Measurements from ENCODE around the gene OCLN. TPM values are rescaled to one million over a fixed set of nuclear protein-coding genes. Genes with fewer than 3 reads are reported as not detected.
"Not testable (repeated sequence)": the region's sequence is repeated elsewhere in the genome, so short reads cannot be mapped to it uniquely, and the experiment has no call there.

The OCLN gene
- total RNA-seq, 6 donors from 2014 or later, result 66.4 to 277 (median 109) TPM

GRCh38 chr5:69542838-69543618 lies 50.4 kb downstream of the OCLN start:
- not testable (repeated sequence) for H3K4me1 ChIP-seq; DNase-seq; H3K27me3 ChIP-seq; H3K36me3 ChIP-seq; H3K4me3 ChIP-seq; H3K9me3 ChIP-seq; H3K27ac ChIP-seq; ATAC-seq (ENCODE audit: low FRiP score in 2 of 2)
- WGBS, 2 donors, result no CpG with 5 or more reads among the region's 3 CpGs

- H3K36me3 ChIP-seq; H3K27ac ChIP-seq; ATAC-seq (ENCODE audit: low FRiP score in 2 of 2); DNase-seq; H3K4me1 ChIP-seq; H3K27me3 ChIP-seq; H3K9me3 ChIP-seq; H3K4me3 ChIP-seq: not testable (repeated sequence)
- no CpG with 5 or more reads among the region's 7 CpGs for WGBS, 2 donors
Observed at GRCh38 chr5:69544602-69545001, 52.0 kb downstream of the OCLN start.

GRCh38 chr5:69559908-69560330 lies 67.3 kb downstream of the OCLN start, which contains the start of gene GTF2H2C:
Gene GTF2H2C, plus strand, starts transcription at chr5:69560191. Its CDS starts 4,942 bp downstream, at chr5:69565133.
- ATAC-seq (ENCODE audit: low FRiP score in 2 of 2) (peak; percentile 99), DNase-seq (peak; percentile 85 to 88)
- 1 to 4% methylated on average over 13 to 22 of the region's 40 CpGs for WGBS, 2 donors
- H3K27ac ChIP-seq, result peak within 1 kb of the TSS in 3 of 4 donors; percentile 53 to 75 (median 73)
- H3K4me3 ChIP-seq, result peak within 1 kb of the TSS in 3 of 4 donors; percentile 40 to 53 (median 46)
- TF ChIP-seq POLR2AphosphoS5 (IDR thresholded peaks at IDR 0.05), result peak in 1 of 2 donors; percentile 7
- peak in 1 of 4 donors; percentile 18 for TF ChIP-seq POLR2A (IDR thresholded peaks at IDR 0.05)
- TF ChIP-seq CTCF (IDR thresholded peaks at IDR 0.05), result peak in 1 of 6 experiments; percentile 39
- not testable (repeated sequence) for H3K9me3 ChIP-seq, H3K4me1 ChIP-seq, H3K27me3 ChIP-seq, H3K36me3 ChIP-seq

GRCh38 chr5:69560587-69561431 lies 68.2 kb downstream of the OCLN start:
- H3K4me1 ChIP-seq, H3K36me3 ChIP-seq, H3K27me3 ChIP-seq, H3K9me3 ChIP-seq: not testable (repeated sequence)
- WGBS, 2 donors, result 39 to 50% methylated on average over 2 to 23 of the region's 31 CpGs
- Histone ChIP-seq H3K27ac (peak overlapping the region in 3 of 4 donors; percentile 52 to 73 (median 53)), H3K4me3 (peak overlapping the region in 3 of 4 donors; percentile 40 to 46 (median 40))
- peak; percentile 23 to 52 for DNase-seq
- peak in 1 of 2 donors; percentile 28 for ATAC-seq (ENCODE audit: low FRiP score in 2 of 2)

GRCh38 chr5:69566172-69566571 lies 73.6 kb downstream of the OCLN start:
- not testable (repeated sequence) for H3K27ac ChIP-seq; ATAC-seq (ENCODE audit: low FRiP score in 2 of 2); H3K27me3 ChIP-seq; H3K4me1 ChIP-seq; H3K36me3 ChIP-seq; DNase-seq; H3K4me3 ChIP-seq; H3K9me3 ChIP-seq
- WGBS, 2 donors, result 88 to 94% methylated on average over 2 of the region's 2 CpGs

- H3K27me3 ChIP-seq; H3K9me3 ChIP-seq; H3K27ac ChIP-seq; H3K36me3 ChIP-seq; H3K4me3 ChIP-seq; DNase-seq; ATAC-seq (ENCODE audit: low FRiP score in 2 of 2); H3K4me1 ChIP-seq: not testable (repeated sequence)
- WGBS, 2 donors, result 57 to 86% methylated on average over 1 of the region's 2 CpGs
Observed at GRCh38 chr5:69568072-69568471, 75.5 kb downstream of the OCLN start.

GRCh38 chr5:69583356-69583755 lies 90.8 kb downstream of the OCLN start:
- H3K27me3 ChIP-seq, H3K27ac ChIP-seq, H3K4me1 ChIP-seq, H3K36me3 ChIP-seq, DNase-seq, H3K4me3 ChIP-seq, H3K9me3 ChIP-seq: not testable (repeated sequence)
- WGBS, 2 donors, result no CpG with 5 or more reads among the region's 2 CpGs
- peak in 1 of 2 donors; percentile 48 for ATAC-seq (ENCODE audit: low FRiP score in 2 of 2)

GRCh38 chr5:69596114-69596840 lies 103.7 kb downstream of the OCLN start:
- not testable (repeated sequence) for H3K36me3 ChIP-seq, H3K4me1 ChIP-seq, H3K9me3 ChIP-seq, H3K27me3 ChIP-seq, H3K27ac ChIP-seq, DNase-seq, H3K4me3 ChIP-seq
- 20% methylated on average over 1 of the region's 7 CpGs; no CpG with 5 or more reads in 1 of the 2 donors for WGBS, 2 donors
- peak; percentile 86 to 93 for ATAC-seq (ENCODE audit: low FRiP score in 2 of 2)

- ATAC-seq (ENCODE audit: low FRiP score in 2 of 2), result peak; percentile 51 to 71
- H3K4me3 ChIP-seq, H3K9me3 ChIP-seq, H3K27ac ChIP-seq, DNase-seq, H3K27me3 ChIP-seq, H3K36me3 ChIP-seq, H3K4me1 ChIP-seq: not testable (repeated sequence)
- no CpG with 5 or more reads among the region's 6 CpGs for WGBS, 2 donors
Observed at GRCh38 chr5:69601947-69602346, 109.4 kb downstream of the OCLN start.

GRCh38 chr5:69606839-69607238 lies 114.2 kb downstream of the OCLN start:
- H3K4me3 ChIP-seq, H3K27ac ChIP-seq, H3K4me1 ChIP-seq, H3K27me3 ChIP-seq, H3K36me3 ChIP-seq, H3K9me3 ChIP-seq, DNase-seq: not testable (repeated sequence)
- peak; percentile 63 to 80 for ATAC-seq (ENCODE audit: low FRiP score in 2 of 2)
- WGBS, 2 donors, result 41 to 69% methylated on average over 3 of the region's 6 CpGs
